HG03159 (cell line): ENCODE data around the gene PRDM16.

Experiments used
- ATAC-seq: cut with Tn5 transposase; IDR thresholded peaks from one replicate; pipeline ENCODE4 v1.9.1; 2021; ENCODE audit warnings: mild to moderate bottlenecking, moderate library complexity; ENCODE audit not compliant: unreplicated experiment

The PRDM16 gene

GRCh38 chr1:3053366-3053980 lies 15.5 kb upstream of the PRDM16 start:
- ATAC-seq, result no peak

- no peak for ATAC-seq
Measured at GRCh38 chr1:3053986-3054385, 15.0 kb upstream of the PRDM16 start.

GRCh38 chr1:3054474-3054873 lies 14.5 kb upstream of the PRDM16 start:
- ATAC-seq, result no peak

- ATAC-seq, result no peak
Measured at GRCh38 chr1:3055051-3055450, 14.0 kb upstream of the PRDM16 start.

GRCh38 chr1:3056641-3057040 lies 12.4 kb upstream of the PRDM16 start:
- no peak for ATAC-seq

GRCh38 chr1:3058263-3059030 lies 10.6 kb upstream of the PRDM16 start:
- no peak for ATAC-seq

GRCh38 chr1:3060127-3060526 lies 8.9 kb upstream of the PRDM16 start:
- no peak for ATAC-seq

- ATAC-seq, result no peak
Measured at GRCh38 chr1:3060601-3061551, 8.1 kb upstream of the PRDM16 start.

- ATAC-seq, result no peak
Measured at GRCh38 chr1:3061566-3061965, 7.4 kb upstream of the PRDM16 start.

GRCh38 chr1:3061981-3062615 lies 6.9 kb upstream of the PRDM16 start:
- no peak for ATAC-seq

- ATAC-seq, result no peak
Measured at GRCh38 chr1:3062616-3063378, 6.2 kb upstream of the PRDM16 start.

GRCh38 chr1:3063379-3064295 lies 5.4 kb upstream of the PRDM16 start:
- ATAC-seq, result no peak

- ATAC-seq, result no peak
Measured at GRCh38 chr1:3064296-3064850, 4.6 kb upstream of the PRDM16 start.

- ATAC-seq, result no peak
Measured at GRCh38 chr1:3064901-3065300, 4.1 kb upstream of the PRDM16 start.

GRCh38 chr1:3065396-3065795 lies 3.6 kb upstream of the PRDM16 start:
- ATAC-seq, result no peak

- ATAC-seq, result no peak
Measured at GRCh38 chr1:3065797-3066196, 3.2 kb upstream of the PRDM16 start.

- no peak for ATAC-seq
Measured at GRCh38 chr1:3066250-3066711, 2.7 kb upstream of the PRDM16 start.

GRCh38 chr1:3066826-3067225 lies 2.2 kb upstream of the PRDM16 start:
- no peak for ATAC-seq

GRCh38 chr1:3067301-3067670 lies 1.7 kb upstream of the PRDM16 start:
- ATAC-seq, result no peak
